HepG2 (cell line): Measurements from ENCODE around the gene RGP1. TPM values are rescaled to one million over a fixed set of nuclear protein-coding genes. Genes with fewer than 3 reads are reported as not detected.
A peak's percentile ranks its signal among the peaks of the same experiment; 100 is the strongest.

ENCODE experiments used
- AKAP8 ChIP-seq: sonication (generic); formaldehyde crosslinking; IDR thresholded peaks from 2 replicates; pipeline ENCODE4 v1.5.1; 2020; ENCODE audit warnings: mild to moderate bottlenecking, missing genetic modification reagents
- DMAP1 ChIP-seq: IDR thresholded peaks from 2 replicates; pipeline ENCODE4 v1.6.1; 2016
- GLI4 ChIP-seq: sonication (generic); formaldehyde crosslinking; IDR thresholded peaks from 2 replicates; pipeline ENCODE4 v1.5.1; 2020; ENCODE audit warnings: missing genetic modification reagents, mild to moderate bottlenecking, moderate library complexity, borderline replicate concordance
- HNRNPK ChIP-seq: fragments of 200-400 bp; formaldehyde crosslinking; IDR thresholded peaks from 2 replicates; pipeline ENCODE4 v1.6.1; 2018; ENCODE audit warnings: low read length, low read depth, moderate library complexity, mild to moderate bottlenecking; ENCODE audit not compliant: poor library complexity, severe bottlenecking
- MEIS2 ChIP-seq: sonication (generic); formaldehyde crosslinking; IDR thresholded peaks from 2 replicates; pipeline ENCODE4 v1.9.0; 2021; ENCODE audit warnings: mild to moderate bottlenecking, missing genetic modification reagents
- NBN ChIP-seq: fragments of 450-650 bp; conservative IDR thresholded peaks from 2 replicates; pipeline ENCODE4 v1.6.1; 2017
- NFKBIZ ChIP-seq: IDR thresholded peaks from 2 replicates; pipeline ENCODE4 v1.6.1; 2018; ENCODE audit warnings: missing genetic modification reagents, missing compliant biosample characterization
- TEAD3 ChIP-seq: optimal IDR thresholded peaks from 2 replicates; pipeline ENCODE3; 2016; ENCODE audit warnings: borderline replicate concordance
- ZFP62 ChIP-seq: sonication (generic); formaldehyde crosslinking; IDR thresholded peaks from 2 replicates; pipeline ENCODE4 v1.4.0; 2020; ENCODE audit warnings: missing genetic modification reagents
- ZKSCAN1 ChIP-seq: fragments of 150-350 bp; IDR thresholded peaks from 2 replicates; pipeline ENCODE4 v1.6.1; 2014; ENCODE audit warnings: low read length
- ZMYM4 ChIP-seq: sonication (generic); formaldehyde crosslinking; IDR thresholded peaks from 2 replicates; pipeline ENCODE4 v1.8.1; 2023; ENCODE audit warnings: mild to moderate bottlenecking, missing genetic modification reagents
- ZNF292 ChIP-seq: sonication (generic); formaldehyde crosslinking; IDR thresholded peaks from 2 replicates; pipeline ENCODE4 v1.8.1; 2022; ENCODE audit warnings: mild to moderate bottlenecking, low read depth, missing genetic modification reagents, borderline replicate concordance
- ZNF296 ChIP-seq: sonication (generic); formaldehyde crosslinking; conservative IDR thresholded peaks from 2 replicates; pipeline ENCODE4 v1.5.0; 2020; ENCODE audit warnings: mild to moderate bottlenecking, missing genetic modification reagents
- ZNF431 ChIP-seq: sonication (generic); formaldehyde crosslinking; IDR thresholded peaks from 2 replicates; pipeline ENCODE4 v1.9.0; 2022; ENCODE audit warnings: missing genetic modification reagents, low read depth, mild to moderate bottlenecking, borderline replicate concordance
- ZNF543 ChIP-seq: sonication (generic); formaldehyde crosslinking; IDR thresholded peaks from 2 replicates; pipeline ENCODE4 v1.4.0; 2020; ENCODE audit warnings: mild to moderate bottlenecking, missing genetic modification reagents
- ZNF549 ChIP-seq: sonication (generic); formaldehyde crosslinking; IDR thresholded peaks from 2 replicates; pipeline ENCODE4 v1.5.0; 2020; ENCODE audit warnings: missing genetic modification reagents
- ZNF775 ChIP-seq: sonication (generic); formaldehyde crosslinking; IDR thresholded peaks from 2 replicates; pipeline ENCODE4 v1.4.0; 2020; ENCODE audit warnings: missing genetic modification reagents, mild to moderate bottlenecking, moderate library complexity, borderline replicate concordance
- polyA plus RNA-seq, 8 experiments: library from polyadenylated mRNA; depleted of rRNA in 3 of 8; stranded (reverse) in 7 of 8; unstranded in 1 of 8; fragments of >200 nt; fragmentation: Illumina TruSeq in 4 of 8; extraction: Trizol in 4 of 8; gene quantifications; 2 replicates each; pipeline versions ENCODE4 v1.2.1 to v1.2.3, GENCODE V29; 2011 to 2016; ENCODE audit warnings: low read depth in 4 of 8, missing spikeins in 1 of 8, mixed read lengths in 1 of 8; ENCODE audit not compliant: insufficient read depth in 1 of 8
- total RNA-seq, 5 experiments: library from RNA; depleted of rRNA; stranded (reverse); fragments of >200 nt; fragmentation: Illumina TruSeq; extraction: Trizol; gene quantifications; 2 replicates each; pipeline ENCODE4 v1.2.3, GENCODE V29; 2016; ENCODE audit warnings: low read depth in 1 of 5
- TF ChIP-seq, protein P1 (sequence below): sonication (generic); formaldehyde crosslinking; IDR thresholded peaks from 2 replicates; pipeline ENCODE4 v1.4.0; 2020; ENCODE audit warnings: mild to moderate bottlenecking, low read depth, missing genetic modification reagents
- TF ChIP-seq, protein P2 (sequence below): sonication (generic); formaldehyde crosslinking; IDR thresholded peaks from 2 replicates; pipeline ENCODE4 v1.4.0; 2020; ENCODE audit warnings: missing genetic modification reagents, borderline replicate concordance
- TF ChIP-seq, protein P3 (sequence below): IDR thresholded peaks from 2 replicates; pipeline ENCODE4 v1.6.1; 2016
- TF ChIP-seq, protein P4 (sequence below): sonication (generic); formaldehyde crosslinking; IDR thresholded peaks from 2 replicates; pipeline ENCODE4 v1.4.0; 2020; ENCODE audit warnings: mild to moderate bottlenecking, low read depth, missing genetic modification reagents
- TF ChIP-seq, protein P5 (sequence below): sonication (generic); formaldehyde crosslinking; conservative IDR thresholded peaks from 2 replicates; pipeline ENCODE4 v1.4.0; 2020; ENCODE audit warnings: missing genetic modification reagents

The RGP1 gene
- total and polyA plus RNA-seq, 2 of the 13 experiments (the other 11 are each of a cell fraction or from before 2014, with no cell fraction given), result 12.7 to 21.0 TPM

DNA sequence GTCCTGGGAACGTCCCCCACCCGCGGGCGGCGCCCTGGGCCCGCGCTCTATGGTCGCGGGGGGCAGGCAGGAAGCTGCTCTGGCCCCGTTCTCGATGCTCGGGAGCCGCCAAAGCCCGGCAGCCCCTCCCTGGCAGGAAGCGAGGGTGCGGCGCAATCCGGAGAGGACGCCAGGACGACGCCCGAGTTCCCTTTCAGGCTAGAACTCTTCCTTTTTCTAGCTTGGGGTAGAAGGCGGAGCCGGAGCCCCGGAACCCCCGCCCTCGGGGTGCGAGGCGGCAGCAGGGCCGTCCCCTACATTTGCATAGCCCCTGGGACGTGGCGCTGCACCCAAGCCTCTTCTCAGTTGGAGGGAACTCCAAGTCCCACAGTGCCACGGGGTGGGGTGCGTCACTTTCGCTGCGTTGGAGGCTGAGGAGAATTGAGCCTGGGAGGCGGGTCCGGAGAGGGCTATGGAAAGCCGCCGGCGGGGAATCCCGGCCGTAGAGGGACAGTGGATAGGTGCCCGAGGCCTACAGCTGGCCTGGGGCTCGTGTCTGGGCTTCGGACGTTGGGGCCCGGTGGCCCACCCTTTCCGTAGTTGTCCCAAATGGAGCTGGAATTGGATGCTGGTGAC, 16.8 kb upstream of the RGP1 start, which contains the start of the genes CREB3 and TLN1 (continued):
- no peak; the same call in 1 of the 2 replicates for TF ChIP-seq GLI4 (CRISPR knock-in tag)
- 0 out of 2 replicates have a peak, but pooled peaks have one; percentile 37 for TF ChIP-seq ZNF296 (CRISPR knock-in tag)
- TF ChIP-seq NBN, result no peak
- TF ChIP-seq DMAP1 (CRISPR knock-in tag), result no peak; the same call in 1 of the 2 replicates
- TF ChIP-seq ZNF292, result no peak
- no peak for TF ChIP-seq HNRNPK
- no peak for TF ChIP-seq ZNF775
- TF ChIP-seq ZNF543 (CRISPR knock-in tag), result 0 out of 2 replicates have a peak, but pooled peaks have one; percentile 75
- TF ChIP-seq, protein P1, sequence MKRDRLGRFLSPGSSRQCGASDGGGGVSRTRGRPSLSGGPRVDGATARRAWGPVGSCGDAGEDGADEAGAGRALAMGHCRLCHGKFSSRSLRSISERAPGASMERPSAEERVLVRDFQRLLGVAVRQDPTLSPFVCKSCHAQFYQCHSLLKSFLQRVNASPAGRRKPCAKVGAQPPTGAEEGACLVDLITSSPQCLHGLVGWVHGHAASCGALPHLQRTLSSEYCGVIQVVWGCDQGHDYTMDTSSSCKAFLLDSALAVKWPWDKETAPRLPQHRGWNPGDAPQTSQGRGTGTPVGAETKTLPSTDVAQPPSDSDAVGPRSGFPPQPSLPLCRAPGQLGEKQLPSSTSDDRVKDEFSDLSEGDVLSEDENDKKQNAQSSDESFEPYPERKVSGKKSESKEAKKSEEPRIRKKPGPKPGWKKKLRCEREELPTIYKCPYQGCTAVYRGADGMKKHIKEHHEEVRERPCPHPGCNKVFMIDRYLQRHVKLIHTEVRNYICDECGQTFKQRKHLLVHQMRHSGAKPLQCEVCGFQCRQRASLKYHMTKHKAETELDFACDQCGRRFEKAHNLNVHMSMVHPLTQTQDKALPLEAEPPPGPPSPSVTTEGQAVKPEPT, result no peak
- TF ChIP-seq ZFP62, result no peak
- TF ChIP-seq MEIS2 (CRISPR knock-in tag), result peak; percentile 46; the same call in 1 of the 2 replicates
- no peak; the same call in 1 of the 2 replicates for TF ChIP-seq ZNF431 (CRISPR knock-in tag)
- TF ChIP-seq, protein P2, sequence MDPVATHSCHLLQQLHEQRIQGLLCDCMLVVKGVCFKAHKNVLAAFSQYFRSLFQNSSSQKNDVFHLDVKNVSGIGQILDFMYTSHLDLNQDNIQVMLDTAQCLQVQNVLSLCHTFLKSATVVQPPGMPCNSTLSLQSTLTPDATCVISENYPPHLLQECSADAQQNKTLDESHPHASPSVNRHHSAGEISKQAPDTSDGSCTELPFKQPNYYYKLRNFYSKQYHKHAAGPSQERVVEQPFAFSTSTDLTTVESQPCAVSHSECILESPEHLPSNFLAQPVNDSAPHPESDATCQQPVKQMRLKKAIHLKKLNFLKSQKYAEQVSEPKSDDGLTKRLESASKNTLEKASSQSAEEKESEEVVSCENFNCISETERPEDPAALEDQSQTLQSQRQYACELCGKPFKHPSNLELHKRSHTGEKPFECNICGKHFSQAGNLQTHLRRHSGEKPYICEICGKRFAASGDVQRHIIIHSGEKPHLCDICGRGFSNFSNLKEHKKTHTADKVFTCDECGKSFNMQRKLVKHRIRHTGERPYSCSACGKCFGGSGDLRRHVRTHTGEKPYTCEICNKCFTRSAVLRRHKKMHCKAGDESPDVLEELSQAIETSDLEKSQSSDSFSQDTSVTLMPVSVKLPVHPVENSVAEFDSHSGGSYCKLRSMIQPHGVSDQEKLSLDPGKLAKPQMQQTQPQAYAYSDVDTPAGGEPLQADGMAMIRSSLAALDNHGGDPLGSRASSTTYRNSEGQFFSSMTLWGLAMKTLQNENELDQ (CRISPR knock-in tag), result no peak
- peak; percentile 73; the same call in 1 of the 2 replicates for TF ChIP-seq ZNF549
- peak; percentile 59 for TF ChIP-seq TEAD3 (CRISPR knock-in tag)
- TF ChIP-seq ZKSCAN1, result no peak
- TF ChIP-seq ZMYM4 (CRISPR knock-in tag), result peak; percentile 75
- TF ChIP-seq, protein P3, sequence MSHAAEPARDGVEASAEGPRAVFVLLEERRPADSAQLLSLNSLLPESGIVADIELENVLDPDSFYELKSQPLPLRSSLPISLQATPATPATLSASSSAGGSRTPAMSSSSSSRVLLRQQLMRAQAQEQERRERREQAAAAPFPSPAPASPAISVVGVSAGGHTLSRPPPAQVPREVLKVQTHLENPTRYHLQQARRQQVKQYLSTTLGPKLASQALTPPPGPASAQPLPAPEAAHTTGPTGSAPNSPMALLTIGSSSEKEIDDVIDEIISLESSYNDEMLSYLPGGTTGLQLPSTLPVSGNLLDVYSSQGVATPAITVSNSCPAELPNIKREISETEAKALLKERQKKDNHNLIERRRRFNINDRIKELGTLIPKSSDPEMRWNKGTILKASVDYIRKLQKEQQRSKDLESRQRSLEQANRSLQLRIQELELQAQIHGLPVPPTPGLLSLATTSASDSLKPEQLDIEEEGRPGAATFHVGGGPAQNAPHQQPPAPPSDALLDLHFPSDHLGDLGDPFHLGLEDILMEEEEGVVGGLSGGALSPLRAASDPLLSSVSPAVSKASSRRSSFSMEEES (CRISPR knock-in tag), result 0 out of 2 replicates have a peak, but pooled peaks have one; percentile 18
- TF ChIP-seq NFKBIZ, result no peak; the same call in none of the 2 replicates
- TF ChIP-seq, protein P4, sequence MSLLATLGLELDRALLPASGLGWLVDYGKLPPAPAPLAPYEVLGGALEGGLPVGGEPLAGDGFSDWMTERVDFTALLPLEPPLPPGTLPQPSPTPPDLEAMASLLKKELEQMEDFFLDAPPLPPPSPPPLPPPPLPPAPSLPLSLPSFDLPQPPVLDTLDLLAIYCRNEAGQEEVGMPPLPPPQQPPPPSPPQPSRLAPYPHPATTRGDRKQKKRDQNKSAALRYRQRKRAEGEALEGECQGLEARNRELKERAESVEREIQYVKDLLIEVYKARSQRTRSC, result no peak
- TF ChIP-seq AKAP8, result no peak
- TF ChIP-seq, protein P5, sequence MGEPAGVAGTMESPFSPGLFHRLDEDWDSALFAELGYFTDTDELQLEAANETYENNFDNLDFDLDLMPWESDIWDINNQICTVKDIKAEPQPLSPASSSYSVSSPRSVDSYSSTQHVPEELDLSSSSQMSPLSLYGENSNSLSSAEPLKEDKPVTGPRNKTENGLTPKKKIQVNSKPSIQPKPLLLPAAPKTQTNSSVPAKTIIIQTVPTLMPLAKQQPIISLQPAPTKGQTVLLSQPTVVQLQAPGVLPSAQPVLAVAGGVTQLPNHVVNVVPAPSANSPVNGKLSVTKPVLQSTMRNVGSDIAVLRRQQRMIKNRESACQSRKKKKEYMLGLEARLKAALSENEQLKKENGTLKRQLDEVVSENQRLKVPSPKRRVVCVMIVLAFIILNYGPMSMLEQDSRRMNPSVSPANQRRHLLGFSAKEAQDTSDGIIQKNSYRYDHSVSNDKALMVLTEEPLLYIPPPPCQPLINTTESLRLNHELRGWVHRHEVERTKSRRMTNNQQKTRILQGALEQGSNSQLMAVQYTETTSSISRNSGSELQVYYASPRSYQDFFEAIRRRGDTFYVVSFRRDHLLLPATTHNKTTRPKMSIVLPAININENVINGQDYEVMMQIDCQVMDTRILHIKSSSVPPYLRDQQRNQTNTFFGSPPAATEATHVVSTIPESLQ (CRISPR knock-in tag), result no peak
